Gastrocnemius medialis (tissue), 4 donors: ENCODE data around the gene REEP1. TPM values are rescaled to one million over a fixed set of nuclear protein-coding genes. Genes with fewer than 3 reads are reported as not detected.

Source experiments
- ATAC-seq, 2 donors: fragments of 150-250 bp; one replicate each; pipeline ENCODE4 v1.9.1; 2016
- DNase-seq, 2 donors: peaks; one replicate each; pipeline ENCODE4 v3.0.0-alpha.2; 2019
- H3K27ac ChIP-seq, 4 donors: fragments of 200-600 bp; sonication (generic); 1 replicate in 1 of 4; 2 replicates in 3 of 4; pipeline ENCODE4 v1.5.1; 2016 to 2018; ENCODE audit warnings: mild to moderate bottlenecking in 2 of 4, moderate library complexity in 1 of 4
- H3K27me3 ChIP-seq, 3 donors: fragments of 200-600 bp; sonication (generic) in 2 of 3; 1 replicate in 1 of 3; 2 replicates in 2 of 3; pipeline versions ENCODE4 v1.5.1 to v1.6.0; 2016 to 2019; ENCODE audit warnings: mild to moderate bottlenecking in 1 of 3, moderate library complexity in 1 of 3
- H3K36me3 ChIP-seq, 2 donors: fragments of 200-600 bp; sonication (generic) in 1 of 2; one replicate each; pipeline ENCODE4 v1.5.1; 2017 to 2018
- H3K4me1 ChIP-seq, 2 donors: fragments of 200-600 bp; sonication (generic) in 1 of 2; one replicate each; pipeline ENCODE4 v1.5.1; 2016 to 2017; ENCODE audit warnings: mild to moderate bottlenecking in 2 of 2
- H3K4me3 ChIP-seq, 4 donors: fragments of 200-600 bp; sonication (generic) in 3 of 4; 1 replicate in 1 of 4; 2 replicates in 3 of 4; pipeline ENCODE4 v1.5.1; 2016 to 2019; ENCODE audit warnings: mild to moderate bottlenecking in 2 of 4
- H3K9me3 ChIP-seq, 3 donors: fragments of 200-600 bp; sonication (generic) in 2 of 3; 1 replicate in 1 of 3; 2 replicates in 2 of 3; pipeline ENCODE4 v1.5.1; 2016 to 2019
- POLR2A ChIP-seq, 2 donors: fragments of 450-650 bp; IDR thresholded peaks; one replicate each; pipeline ENCODE4 v1.6.1; 2017; ENCODE audit warnings: antibody characterized with exemption in 2 of 2, mild to moderate bottlenecking in 2 of 2, moderate library complexity in 2 of 2
- in situ Hi-C, 4 donors: fragments of 200-750 bp; cut with MboI; loops; one replicate each; pipeline versions ENCODE4 v1.15.0 to v1.8.0; 2017; ENCODE audit warnings: low sequenced_read_pairs in 4 of 4
- intact Hi-C: fragments of 100-400 bp; cut with DNase I; formaldehyde crosslinking; loops from one replicate; pipeline ENCODE4 v1.15.1; 2023; ENCODE audit warnings: low total_unique reads
- total RNA-seq, 4 donors: library from RNA; depleted of rRNA; stranded (reverse); fragments of >200 nt; gene quantifications; one replicate each; pipeline versions ENCODE4 v1.1.0 to v1.2.3, GENCODE V29; 2016
- TF ChIP-seq, protein P1 (sequence below), 5 experiments: fragments of 450-650 bp in 3 of 5; fragments of 200-600 bp in 2 of 5; sonication (generic) in 2 of 5; IDR thresholded peaks in 4 of 5; conservative IDR thresholded peaks in 1 of 5; 1 replicate in 4 of 5; 2 replicates in 1 of 5; pipeline ENCODE4 v1.5.1; 2016 to 2019; ENCODE audit warnings: antibody characterized with exemption in 5 of 5, mild to moderate bottlenecking in 3 of 5, moderate library complexity in 3 of 5

Gene REEP1
- total RNA-seq, 4 donors from 2014 or later: 4.2 to 16.0 (median 6.3) TPM

- Histone ChIP-seq H3K27me3 (no peaks in the 10 kb centered on the region), H3K36me3 (no peaks in the 10 kb centered on the region), H3K9me3 (no peaks in the 10 kb centered on the region), H3K27ac (no peak overlapping the region), H3K4me1 (no peaks in the 10 kb centered on the region), H3K4me3 (no peak overlapping the region)
- DNase-seq: no peak
- TF ChIP-seq, protein P1, sequence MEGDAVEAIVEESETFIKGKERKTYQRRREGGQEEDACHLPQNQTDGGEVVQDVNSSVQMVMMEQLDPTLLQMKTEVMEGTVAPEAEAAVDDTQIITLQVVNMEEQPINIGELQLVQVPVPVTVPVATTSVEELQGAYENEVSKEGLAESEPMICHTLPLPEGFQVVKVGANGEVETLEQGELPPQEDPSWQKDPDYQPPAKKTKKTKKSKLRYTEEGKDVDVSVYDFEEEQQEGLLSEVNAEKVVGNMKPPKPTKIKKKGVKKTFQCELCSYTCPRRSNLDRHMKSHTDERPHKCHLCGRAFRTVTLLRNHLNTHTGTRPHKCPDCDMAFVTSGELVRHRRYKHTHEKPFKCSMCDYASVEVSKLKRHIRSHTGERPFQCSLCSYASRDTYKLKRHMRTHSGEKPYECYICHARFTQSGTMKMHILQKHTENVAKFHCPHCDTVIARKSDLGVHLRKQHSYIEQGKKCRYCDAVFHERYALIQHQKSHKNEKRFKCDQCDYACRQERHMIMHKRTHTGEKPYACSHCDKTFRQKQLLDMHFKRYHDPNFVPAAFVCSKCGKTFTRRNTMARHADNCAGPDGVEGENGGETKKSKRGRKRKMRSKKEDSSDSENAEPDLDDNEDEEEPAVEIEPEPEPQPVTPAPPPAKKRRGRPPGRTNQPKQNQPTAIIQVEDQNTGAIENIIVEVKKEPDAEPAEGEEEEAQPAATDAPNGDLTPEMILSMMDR (IDR thresholded peaks at IDR 0.05 in 4 of 5, conservative IDR thresholded peaks at IDR 0.05 in 1 of 5): no peak
- no peak for TF ChIP-seq POLR2A (IDR thresholded peaks at IDR 0.05)
- in situ Hi-C loops: loop anchor here in 1 of 4 donors (5.0 kb wide), 1 partner anchor 148 kb away; no protein-coding TSS in a partner anchor
- ATAC-seq: no peak
- intact Hi-C loops: no loop called here
Measured at GRCh38 chr2:86370579-86370978, 33.2 kb upstream of the REEP1 start.

DNA sequence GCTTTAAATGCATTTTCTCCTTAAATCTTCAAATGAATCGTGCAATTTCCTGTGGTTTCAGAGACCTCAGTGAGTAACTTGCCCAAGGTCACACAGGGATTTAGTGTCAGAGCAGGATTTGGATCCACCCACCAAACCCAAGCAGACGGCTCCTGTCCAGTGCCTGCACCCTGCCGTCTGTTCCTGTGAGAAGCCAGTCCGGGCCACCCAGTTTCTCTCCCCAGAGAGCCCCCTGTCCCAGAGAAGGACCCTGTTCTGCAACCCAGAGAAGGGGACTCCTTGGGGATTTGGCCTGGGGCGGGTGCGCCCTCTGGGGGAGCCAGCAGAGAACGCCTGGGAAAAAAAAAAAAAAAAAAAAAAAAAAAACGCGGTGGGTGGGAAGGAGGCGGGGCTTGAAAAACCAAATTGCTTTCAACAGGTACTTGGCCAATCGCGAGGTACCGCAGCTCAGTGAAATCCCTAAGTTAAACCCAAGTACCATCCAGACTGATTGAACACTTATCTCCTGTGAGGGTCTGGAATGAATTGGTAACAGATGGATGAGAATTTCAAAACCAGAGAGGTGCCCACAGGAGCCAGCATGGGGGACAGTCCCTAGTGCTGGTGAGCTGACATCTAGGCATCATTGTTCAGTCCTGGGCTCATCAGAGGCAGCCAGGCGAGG, 30.9 kb upstream of the REEP1 start:
- intact Hi-C loops: loop anchor here (1.0 to 2.0 kb wide), 2 partner anchors 67 to 147 kb away; no protein-coding TSS in a partner anchor
- Histone ChIP-seq H3K4me1 (no peaks in the 10 kb centered on the region), H3K4me3 (peak overlapping the region in 1 of 4 donors; percentile 18), H3K27ac (no peak overlapping the region), H3K9me3 (no peaks in the 10 kb centered on the region), H3K36me3 (no peaks in the 10 kb centered on the region), H3K27me3 (no peaks in the 10 kb centered on the region)
- TF ChIP-seq POLR2A (IDR thresholded peaks at IDR 0.05): no peak
- TF ChIP-seq, protein P1 (IDR thresholded peaks at IDR 0.05 in 4 of 5, conservative IDR thresholded peaks at IDR 0.05 in 1 of 5): peak; percentile 42 to 72 (median 55)
- DNase-seq: no peak
- in situ Hi-C loops: loop anchor here in 3 of 4 donors (10.0 kb wide), 3 partner anchors 133 to 153 kb away; no protein-coding TSS in a partner anchor
- peak; percentile 42 to 51 for ATAC-seq

DNA sequence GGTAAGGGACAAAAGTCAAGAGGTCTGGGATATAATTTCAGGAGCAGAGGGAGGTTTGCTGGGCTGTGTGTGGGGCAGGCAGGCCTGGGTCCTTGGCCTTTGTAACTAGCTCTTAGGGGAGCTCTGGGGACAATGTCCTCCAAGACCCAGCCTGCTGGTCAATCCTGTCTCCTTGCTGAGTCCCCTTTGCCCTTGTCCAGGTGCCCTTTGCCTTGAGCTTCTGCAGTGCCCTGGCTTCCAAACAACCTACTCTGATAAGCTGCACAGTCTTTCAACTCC, 30.0 kb upstream of the REEP1 start:
- no peaks in the 10 kb centered on the region for H3K4me1 ChIP-seq
- no peak overlapping the region for H3K4me3 ChIP-seq
- TF ChIP-seq, protein P1 (IDR thresholded peaks at IDR 0.05 in 4 of 5, conservative IDR thresholded peaks at IDR 0.05 in 1 of 5): no peak
- TF ChIP-seq POLR2A (IDR thresholded peaks at IDR 0.05): no peak
- intact Hi-C loops (no loop called here), in situ Hi-C loops (loop anchor here in 3 of 4 donors (10.0 kb wide), 3 partner anchors 133 to 153 kb away; no protein-coding TSS in a partner anchor)
- H3K9me3 ChIP-seq: no peaks in the 10 kb centered on the region
- no peaks in the 10 kb centered on the region for H3K27me3 ChIP-seq
- no peak for DNase-seq
- ATAC-seq: no peak
- H3K36me3 ChIP-seq: no peaks in the 10 kb centered on the region
- no peak overlapping the region for H3K27ac ChIP-seq

- no peak for DNase-seq
- no peak overlapping the region for H3K27ac ChIP-seq
- no peaks in the 10 kb centered on the region for H3K27me3 ChIP-seq
- H3K4me3 ChIP-seq: no peak overlapping the region
- no peaks in the 10 kb centered on the region for H3K4me1 ChIP-seq
- no peak for TF ChIP-seq POLR2A (IDR thresholded peaks at IDR 0.05)
- TF ChIP-seq, protein P1 (IDR thresholded peaks at IDR 0.05 in 4 of 5, conservative IDR thresholded peaks at IDR 0.05 in 1 of 5): no peak
- no peaks in the 10 kb centered on the region for H3K9me3 ChIP-seq
- intact Hi-C loops (no loop called here), in situ Hi-C loops (loop anchor here in 3 of 4 donors (10.0 kb wide), 3 partner anchors 132 to 152 kb away; no protein-coding TSS in a partner anchor)
- no peak for ATAC-seq
- no peaks in the 10 kb centered on the region for H3K36me3 ChIP-seq
Measured at GRCh38 chr2:86366651-86367498, 29.4 kb upstream of the REEP1 start.
